GM12801 (cell line): ENCODE measurements around the gene TRIM44.

ENCODE experiments used
- CTCF ChIP-seq: IDR thresholded peaks from one replicate; pipeline ENCODE4 v1.5.1; 2011; ENCODE audit warnings: control low read depth; ENCODE audit not compliant: insufficient read length; ENCODE audit errors: extremely low read depth

Gene TRIM44

GRCh38 chr11:35677904-35678303, 15.3 kb downstream of the TRIM44 start:
- TF ChIP-seq CTCF, result no peak

- no peak for TF ChIP-seq CTCF
Observed at GRCh38 chr11:35678471-35678870, 15.9 kb downstream of the TRIM44 start.

- no peak for TF ChIP-seq CTCF
Observed at GRCh38 chr11:35678975-35679374, 16.4 kb downstream of the TRIM44 start.

DNA sequence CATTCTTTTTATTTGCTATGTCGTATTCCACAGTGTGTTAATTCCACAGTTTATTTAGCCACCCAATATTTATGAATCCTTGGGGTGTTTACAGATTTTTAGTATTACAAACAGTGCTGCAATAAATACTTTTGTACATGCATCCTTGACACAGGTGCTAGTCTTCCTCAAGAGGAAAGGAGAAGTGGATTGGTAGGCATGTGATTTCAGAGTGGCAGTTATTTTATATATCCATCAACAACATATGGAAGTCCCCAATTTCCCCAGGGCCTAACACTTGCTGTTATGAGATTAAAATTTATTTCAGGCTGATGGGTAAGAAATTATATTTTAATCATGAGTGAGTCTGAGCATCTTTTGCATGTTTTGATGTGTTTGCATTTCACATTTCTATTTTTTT, 17.9 kb downstream of the TRIM44 start:
- no peak for TF ChIP-seq CTCF

DNA sequence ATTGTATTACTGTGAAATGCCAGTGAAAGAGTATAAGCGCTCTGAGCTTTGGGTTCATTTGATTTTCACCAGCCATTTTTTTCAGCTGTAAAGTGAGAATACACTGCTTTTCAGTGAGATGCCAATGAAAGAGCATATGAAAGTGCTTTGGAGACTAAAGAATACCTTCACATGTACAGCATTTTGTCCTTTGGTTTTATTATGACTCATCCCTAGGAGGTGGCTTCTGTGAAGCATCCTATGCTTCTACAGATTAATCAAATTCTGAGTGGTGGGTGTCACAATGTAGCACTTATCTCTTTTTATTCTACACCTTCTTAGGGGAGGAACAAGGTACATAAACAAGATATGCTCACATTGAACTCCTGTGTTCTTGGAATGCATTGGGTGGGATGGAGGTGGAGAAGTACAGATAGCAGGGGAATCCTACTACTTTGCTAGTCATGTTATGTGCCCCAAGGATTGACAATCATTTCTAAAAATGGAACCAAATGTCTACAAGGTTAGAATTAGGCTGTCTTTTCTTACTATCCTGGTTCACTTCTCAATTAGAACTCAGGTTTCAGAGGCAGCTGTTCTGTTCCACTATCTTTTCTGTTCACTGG, 18.7 kb downstream of the TRIM44 start:
- no peak for TF ChIP-seq CTCF

GRCh38 chr11:35682230-35683173, 19.9 kb downstream of the TRIM44 start:
- no peak for TF ChIP-seq CTCF

- TF ChIP-seq CTCF, result no peak
Observed at GRCh38 chr11:35683728-35684339, 21.3 kb downstream of the TRIM44 start.
